T-helper 17 cell (primary cell): ENCODE measurements around the gene TMEM123. TPM values are rescaled to one million over a fixed set of nuclear protein-coding genes. Genes with fewer than 3 reads are reported as not detected.

Experiments
- ATAC-seq: fragments of 150-1000 bp; cut with Tn5 transposase; 2 replicates; pipeline ENCODE4 v1.10.0; 2021; ENCODE audit warnings: mild to moderate bottlenecking, moderate library complexity
- DNase-seq, 3 donors: peaks; one replicate each; pipeline versions ENCODE4 v3.0.0 to v3.0.0-alpha.2; 2020 to 2021
- H3K9me3 ChIP-seq: one replicate; pipeline ENCODE4 v1.7.0; 2013; ENCODE audit warnings: low read length, mild to moderate bottlenecking; ENCODE audit not compliant: control insufficient read depth, poor library complexity, severe bottlenecking
- H3K27ac Mint-ChIP-seq: one replicate; pipeline ENCODE4 v1.8.0; 2022; ENCODE audit warnings: mild to moderate bottlenecking, moderate library complexity, mixed read lengths
- H3K27me3 Mint-ChIP-seq: one replicate; pipeline ENCODE4 v1.8.0; 2022; ENCODE audit warnings: mixed read lengths
- H3K36me3 Mint-ChIP-seq: one replicate; pipeline ENCODE4 v1.8.0; 2022; ENCODE audit warnings: low read depth, mixed read lengths
- H3K4me1 Mint-ChIP-seq: one replicate; pipeline ENCODE4 v1.8.0; 2022; ENCODE audit warnings: mild to moderate bottlenecking, mixed read lengths
- H3K4me3 Mint-ChIP-seq: one replicate; pipeline ENCODE4 v1.8.0; 2022; ENCODE audit warnings: mild to moderate bottlenecking, moderate library complexity, mixed read lengths
- total RNA-seq, 4 donors: library from RNA in 2 of 4; stranded (reverse) in 2 of 4; gene quantifications; one replicate each; pipeline ENCODE4 v1.2.3 and lab custom pipeline; 2022 to 2026

Gene TMEM123
- total RNA-seq, 2 donors from 2014 or later: 372 to 400 TPM

GRCh38 chr11:102405501-102405900, 47.1 kb downstream of the TMEM123 start:
- H3K9me3 ChIP-seq: no peaks in the 10 kb centered on the region
- DNase-seq (no peak), ATAC-seq (no peak)
- H3K36me3 Mint-ChIP-seq: peaks cover 4% of the 10 kb centered on the region
- H3K27ac Mint-ChIP-seq: peak overlapping the region; percentile 91
- H3K4me3 Mint-ChIP-seq: peak overlapping the region; percentile 28
- no peaks in the 10 kb centered on the region for H3K27me3 Mint-ChIP-seq
- peaks cover 58% of the 10 kb centered on the region for H3K4me1 Mint-ChIP-seq

GRCh38 chr11:102402548-102402947, 50.0 kb downstream of the TMEM123 start:
- peaks cover 49% of the 10 kb centered on the region for H3K4me1 Mint-ChIP-seq
- ATAC-seq (no peak), DNase-seq (no peak)
- H3K4me3 Mint-ChIP-seq: no peak overlapping the region
- no peaks in the 10 kb centered on the region for H3K27me3 Mint-ChIP-seq
- peak overlapping the region; percentile 86 for H3K27ac Mint-ChIP-seq
- H3K36me3 Mint-ChIP-seq: peaks cover 6% of the 10 kb centered on the region
- H3K9me3 ChIP-seq: no peaks in the 10 kb centered on the region

- Mint-ChIP-seq H3K27me3 (no peaks in the 10 kb centered on the region), H3K27ac (peak overlapping the region; percentile 8), H3K4me3 (no peak overlapping the region), H3K4me1 (peaks cover 42% of the 10 kb centered on the region), H3K36me3 (peaks cover 6% of the 10 kb centered on the region)
- no peak for ATAC-seq
- H3K9me3 ChIP-seq: no peaks in the 10 kb centered on the region
- DNase-seq: no peak
These were observed 50.7 kb downstream of the TMEM123 start for GRCh38 chr11:102401905-102402304.

DNA sequence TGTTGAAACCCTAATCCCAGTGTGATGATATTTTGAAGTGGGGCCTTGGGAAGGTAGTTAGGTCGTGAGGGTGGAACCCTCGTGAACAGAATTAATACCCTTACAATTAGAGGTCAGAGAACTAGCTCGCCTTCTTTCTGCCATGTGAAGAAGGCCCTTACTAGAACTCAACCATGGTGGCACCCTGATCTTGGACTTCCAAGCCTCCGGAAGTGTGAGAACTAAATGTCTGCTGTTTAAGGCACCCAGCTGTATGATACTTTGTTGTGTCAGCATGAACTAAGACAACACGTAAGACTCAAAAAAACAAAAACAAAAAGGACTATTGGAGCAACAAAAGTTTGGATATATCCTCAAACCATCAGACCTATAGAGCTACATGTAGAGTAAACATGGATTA, 52.0 kb downstream of the TMEM123 start:
- Mint-ChIP-seq H3K4me3 (no peak overlapping the region), H3K27me3 (no peaks in the 10 kb centered on the region), H3K4me1 (peaks cover 31% of the 10 kb centered on the region), H3K36me3 (peaks cover 6% of the 10 kb centered on the region), H3K27ac (peak overlapping the region; percentile 65)
- H3K9me3 ChIP-seq: no peaks in the 10 kb centered on the region
- DNase-seq: no peak
- ATAC-seq: no peak

DNA sequence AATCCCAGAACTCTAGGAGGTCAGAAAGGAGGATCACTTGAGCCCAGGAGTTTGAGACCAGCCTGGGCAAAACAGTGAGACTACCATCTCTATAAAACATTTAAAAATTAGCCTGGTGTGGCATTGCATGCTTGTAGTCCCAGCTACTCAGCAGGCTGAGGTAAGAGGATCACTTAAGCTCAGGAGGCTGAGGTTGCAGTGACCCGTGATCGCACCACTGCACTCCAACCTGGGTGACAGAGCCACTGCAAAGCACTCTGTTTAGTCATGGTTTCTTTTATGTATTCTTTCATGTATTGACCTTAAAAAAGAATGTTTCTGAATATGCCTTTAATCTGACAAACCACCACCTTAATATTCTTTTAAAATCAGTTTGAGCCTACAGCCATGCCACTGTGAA, 53.4 kb downstream of the TMEM123 start:
- H3K36me3 Mint-ChIP-seq: peaks cover 6% of the 10 kb centered on the region
- H3K27me3 Mint-ChIP-seq: no peaks in the 10 kb centered on the region
- H3K27ac Mint-ChIP-seq: peak overlapping the region; percentile 67

DNA sequence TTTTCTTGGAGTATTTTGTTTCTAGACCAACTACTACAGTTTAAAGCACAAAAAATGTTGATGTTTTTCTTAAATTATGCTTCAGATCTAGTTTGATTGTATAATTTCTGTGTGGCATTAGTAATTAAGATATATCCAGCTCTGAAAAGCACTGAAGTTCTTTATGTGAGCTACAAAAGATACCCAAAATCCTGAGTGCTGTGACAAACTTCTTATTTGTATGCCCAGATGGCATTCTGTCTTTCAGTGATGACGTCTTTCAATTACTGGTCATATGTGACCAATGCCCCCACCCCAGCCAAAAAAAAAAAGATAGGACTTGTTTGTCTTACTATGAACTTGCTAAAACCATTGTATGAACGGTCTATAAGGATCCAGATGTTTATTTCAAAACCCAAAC, 54.3 kb downstream of the TMEM123 start:
- H3K36me3 Mint-ChIP-seq: peaks cover 6% of the 10 kb centered on the region
- ATAC-seq (no peak), DNase-seq (no peak)
- H3K27ac Mint-ChIP-seq: peak overlapping the region; percentile 67
- no peaks in the 10 kb centered on the region for H3K27me3 Mint-ChIP-seq
- H3K9me3 ChIP-seq: no peaks in the 10 kb centered on the region
- peaks cover 25% of the 10 kb centered on the region for H3K4me1 Mint-ChIP-seq
- no peak overlapping the region for H3K4me3 Mint-ChIP-seq

More for the DNA sequence above, 53.4 kb downstream of the TMEM123 start:
- ATAC-seq (no peak), DNase-seq (no peak)
- H3K9me3 ChIP-seq: no peaks in the 10 kb centered on the region
- Mint-ChIP-seq H3K4me3 (no peak overlapping the region), H3K4me1 (peaks cover 28% of the 10 kb centered on the region)

DNA sequence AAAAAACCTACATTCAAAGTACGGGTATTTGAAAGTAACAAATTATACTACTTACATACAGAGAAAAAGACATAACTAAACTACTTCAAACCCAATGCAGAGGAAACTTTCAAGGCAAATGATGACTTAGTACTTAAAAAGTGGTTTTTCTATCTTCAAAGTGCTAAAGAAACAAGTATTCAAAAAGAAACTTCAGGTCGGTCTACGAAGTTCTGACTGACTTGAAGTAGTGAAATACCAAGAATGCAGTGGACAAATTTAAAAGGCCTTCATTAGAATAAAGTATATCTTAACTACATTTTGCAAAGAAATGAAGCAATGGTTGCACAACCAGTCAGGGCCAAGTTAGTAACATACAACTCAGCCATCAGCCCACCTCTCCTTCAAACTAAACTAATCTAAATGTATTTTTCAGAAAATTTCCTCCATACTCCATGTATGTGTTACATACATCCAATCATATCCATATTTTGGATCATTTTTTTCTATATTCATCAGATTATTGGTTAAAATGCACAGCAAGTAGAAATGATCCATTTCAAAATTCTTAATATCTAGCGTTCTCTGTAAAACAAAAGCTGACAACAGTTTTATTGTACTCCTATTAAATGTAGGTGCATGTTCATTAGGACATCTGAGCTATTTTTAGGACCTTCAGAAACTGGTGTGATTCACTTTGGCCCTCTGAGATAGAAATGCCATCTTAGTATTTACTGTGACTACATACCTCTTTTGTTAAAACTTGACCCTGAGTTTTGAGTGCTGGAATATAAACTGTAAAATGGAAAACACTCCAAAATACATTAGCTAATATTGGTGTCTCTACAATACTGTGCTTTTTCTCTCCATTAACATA, 55.6 kb downstream of the TMEM123 start:
- H3K4me1 Mint-ChIP-seq: peaks cover 30% of the 10 kb centered on the region
- ATAC-seq (no peak), DNase-seq (no peak)
- no peaks in the 10 kb centered on the region for H3K9me3 ChIP-seq
- H3K4me3 Mint-ChIP-seq: no peak overlapping the region
- H3K27me3 Mint-ChIP-seq: no peaks in the 10 kb centered on the region
- H3K36me3 Mint-ChIP-seq: peaks cover 7% of the 10 kb centered on the region
- peak overlapping the region; percentile 39 for H3K27ac Mint-ChIP-seq

- no peaks in the 10 kb centered on the region for H3K27me3 Mint-ChIP-seq
- ATAC-seq (no peak), DNase-seq (no peak)
- H3K9me3 ChIP-seq: no peaks in the 10 kb centered on the region
- H3K27ac Mint-ChIP-seq: peak overlapping the region; percentile 41
- peaks cover 27% of the 10 kb centered on the region for H3K4me1 Mint-ChIP-seq
- H3K4me3 Mint-ChIP-seq: no peak overlapping the region
- peaks cover 4% of the 10 kb centered on the region for H3K36me3 Mint-ChIP-seq
These were observed 56.7 kb downstream of the TMEM123 start for GRCh38 chr11:102395720-102396393.

DNA sequence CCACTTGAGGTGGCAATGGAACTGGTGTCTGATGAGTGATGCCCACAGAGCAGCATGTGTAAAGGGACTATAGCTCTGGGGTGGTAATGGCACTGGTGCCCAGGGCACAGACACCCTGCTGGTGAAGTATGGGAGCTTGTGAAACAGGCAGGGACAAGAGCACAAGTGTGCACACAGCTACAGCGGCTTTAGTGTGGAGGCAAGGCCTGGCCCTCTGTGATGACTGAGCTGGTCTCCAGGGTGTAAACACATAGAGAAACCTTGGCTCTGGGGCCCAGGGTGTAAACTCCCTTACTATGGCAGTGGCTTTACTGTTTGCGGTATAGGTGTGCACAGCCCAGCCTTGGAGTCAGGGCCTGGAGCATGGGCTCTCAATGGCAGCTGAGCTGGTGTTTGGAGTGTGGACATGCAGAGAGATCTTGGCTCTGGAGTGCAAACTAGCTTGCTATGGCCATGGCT, 59.3 kb downstream of the TMEM123 start:
- no peak for DNase-seq
- Mint-ChIP-seq H3K36me3 (peaks cover 2% of the 10 kb centered on the region), H3K27me3 (no peaks in the 10 kb centered on the region), H3K4me1 (peaks cover 28% of the 10 kb centered on the region), H3K4me3 (no peak overlapping the region), H3K27ac (peak overlapping the region; percentile 66)
- H3K9me3 ChIP-seq: no peaks in the 10 kb centered on the region
- ATAC-seq: peak; percentile 20

- DNase-seq (no peak), ATAC-seq (no peak)
- Mint-ChIP-seq H3K27ac (peak overlapping the region; percentile 84), H3K36me3 (peaks cover 2% of the 10 kb centered on the region), H3K27me3 (no peaks in the 10 kb centered on the region), H3K4me3 (no peak overlapping the region), H3K4me1 (peaks cover 32% of the 10 kb centered on the region)
- H3K9me3 ChIP-seq: no peaks in the 10 kb centered on the region
These were observed 60.9 kb downstream of the TMEM123 start for GRCh38 chr11:102391549-102392237.

DNA sequence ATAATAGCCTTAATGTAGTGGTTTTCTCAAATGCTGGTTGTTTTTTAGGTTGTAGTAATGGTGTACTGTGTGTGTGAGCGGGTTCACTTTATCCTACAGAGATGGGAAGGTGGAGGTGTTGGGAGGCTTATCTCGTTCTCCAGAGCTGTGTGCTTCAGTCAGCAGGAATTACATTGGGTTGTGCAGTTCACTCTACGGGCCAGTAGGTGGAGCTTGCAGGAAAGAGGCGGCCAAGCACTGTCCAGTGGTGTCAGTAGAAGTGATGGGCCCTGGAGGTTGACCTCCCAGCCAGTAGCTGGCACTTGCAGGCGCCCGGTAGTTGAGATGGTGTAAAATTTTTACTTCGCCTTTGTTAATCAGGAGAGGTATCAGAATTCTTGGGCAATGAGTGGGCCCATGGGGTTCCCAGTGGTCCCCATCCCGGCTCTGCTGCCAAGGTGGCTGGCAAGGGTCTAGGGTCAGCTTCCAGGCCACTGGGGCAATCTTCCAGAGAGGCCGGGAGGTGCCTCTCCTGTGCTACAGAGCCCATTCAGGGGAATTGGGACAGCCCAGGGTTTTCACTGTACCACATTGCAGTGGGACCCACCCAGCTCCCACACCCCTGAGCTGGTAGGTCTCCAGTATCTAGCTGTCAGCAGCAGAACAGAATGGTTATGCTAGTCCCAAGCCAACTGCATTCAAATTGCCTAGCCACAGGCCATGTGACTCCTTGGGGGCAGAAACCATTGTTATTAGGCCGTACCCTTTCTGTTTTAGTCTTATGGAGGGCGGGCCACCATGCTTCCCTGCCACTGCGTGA, 61.7 kb downstream of the TMEM123 start:
- Mint-ChIP-seq H3K4me3 (no peak overlapping the region), H3K4me1 (peaks cover 35% of the 10 kb centered on the region), H3K27me3 (no peaks in the 10 kb centered on the region), H3K27ac (no peak overlapping the region), H3K36me3 (peaks cover 2% of the 10 kb centered on the region)
- ATAC-seq (peak; percentile 80), DNase-seq (peak; percentile 23 to 43 (median 26))
- no peaks in the 10 kb centered on the region for H3K9me3 ChIP-seq

GRCh38 chr11:102389253-102389652, 63.3 kb downstream of the TMEM123 start:
- DNase-seq: no peak
- Mint-ChIP-seq H3K4me1 (peaks cover 34% of the 10 kb centered on the region), H3K36me3 (peaks cover 2% of the 10 kb centered on the region), H3K27ac (no peak overlapping the region), H3K4me3 (no peak overlapping the region), H3K27me3 (no peaks in the 10 kb centered on the region)
- no peak for ATAC-seq
- H3K9me3 ChIP-seq: no peaks in the 10 kb centered on the region
